ENCODE measurements around the gene HMGB4.

Gene HMGB4

GRCh38 chr1:33863779-33864178 is at the start of gene HMGB4:
TSS of gene HMGB4 (plus strand) at chr1:33864079. CDS start at chr1:33864192, 113 bp downstream.
- no peak for DNase-seq

DNA sequence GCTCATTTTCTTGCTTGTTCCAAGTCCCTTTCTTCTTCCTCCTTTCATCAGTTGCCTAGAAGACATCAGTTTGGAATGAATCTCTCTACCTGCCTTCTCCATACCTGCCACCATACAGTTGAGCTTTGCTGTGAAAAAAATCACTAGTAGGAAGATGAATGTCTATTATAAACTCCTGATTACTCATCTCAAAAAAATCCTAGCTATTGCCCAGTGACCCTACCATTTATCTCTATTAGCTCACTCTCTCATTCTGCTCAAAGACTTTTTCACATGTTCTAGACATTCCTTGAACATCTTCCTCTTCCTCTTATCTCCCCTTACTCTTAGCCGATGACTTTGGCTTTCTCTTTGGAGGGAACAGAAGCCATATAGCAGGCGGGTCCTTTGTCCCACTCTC is 49.7 kb upstream of the HMGB4 start:
- no peak for DNase-seq

GRCh38 chr1:33815061-33815460 is 48.8 kb upstream of the HMGB4 start:
- DNase-seq = no peak

GRCh38 chr1:33818071-33818470 is 45.8 kb upstream of the HMGB4 start:
- no peak for DNase-seq

DNA sequence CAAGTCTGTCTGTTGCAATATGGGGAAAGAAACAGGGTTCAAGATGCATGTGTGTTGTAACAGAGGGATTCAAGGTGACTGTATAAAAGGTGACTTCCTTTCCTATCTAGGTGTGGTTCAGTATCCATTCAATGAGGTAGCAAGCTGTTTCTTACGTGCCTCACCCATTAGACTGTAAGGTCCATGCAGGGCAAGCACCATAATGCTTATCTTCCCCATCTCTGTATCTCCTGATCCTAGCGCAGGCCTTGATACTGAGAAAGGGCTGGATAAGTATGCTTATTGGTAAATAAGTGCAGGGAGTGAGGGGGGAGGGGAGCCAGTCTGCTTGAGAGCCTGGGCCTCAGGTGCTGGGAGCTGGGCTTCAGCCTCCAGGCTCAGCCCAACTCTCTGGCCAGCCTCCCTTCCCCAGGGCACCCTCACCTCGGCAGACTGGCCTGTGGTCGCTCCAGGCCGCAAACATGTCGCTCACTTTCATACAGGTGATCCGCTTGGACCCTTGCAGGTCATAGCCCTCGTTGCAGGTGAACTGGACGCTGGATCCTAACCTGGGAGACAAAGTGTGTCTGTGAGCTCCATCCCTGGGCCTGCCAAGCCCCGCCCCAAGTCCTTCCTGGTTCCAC is 44.5 kb upstream of the HMGB4 start:
- no peak for DNase-seq

- DNase-seq = no peak
Measured at GRCh38 chr1:33819913-33820311, 44.0 kb upstream of the HMGB4 start.

GRCh38 chr1:33820804-33821203 is 43.1 kb upstream of the HMGB4 start:
- DNase-seq = no peak

DNA sequence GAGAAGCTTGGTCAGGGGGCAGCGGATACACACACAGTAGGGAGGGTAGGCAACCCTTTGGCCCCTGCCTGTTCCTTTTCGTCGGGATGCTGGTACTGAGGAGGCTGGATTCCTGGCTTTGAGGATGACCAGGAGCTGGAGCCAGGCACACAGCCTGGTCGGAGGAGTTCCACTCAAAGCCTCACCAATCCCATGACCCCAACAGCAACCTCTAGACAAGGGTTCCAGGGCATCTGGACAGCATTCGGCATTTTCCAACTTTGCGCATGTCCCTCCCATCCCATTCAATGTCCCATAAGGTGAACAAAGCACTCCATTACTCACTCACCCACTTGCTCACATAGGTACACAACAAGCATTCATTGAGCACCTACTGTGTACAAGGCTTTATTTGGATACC is 42.6 kb upstream of the HMGB4 start:
- no peak for DNase-seq

GRCh38 chr1:33822396-33822795 is 41.5 kb upstream of the HMGB4 start:
- DNase-seq = no peak

DNA sequence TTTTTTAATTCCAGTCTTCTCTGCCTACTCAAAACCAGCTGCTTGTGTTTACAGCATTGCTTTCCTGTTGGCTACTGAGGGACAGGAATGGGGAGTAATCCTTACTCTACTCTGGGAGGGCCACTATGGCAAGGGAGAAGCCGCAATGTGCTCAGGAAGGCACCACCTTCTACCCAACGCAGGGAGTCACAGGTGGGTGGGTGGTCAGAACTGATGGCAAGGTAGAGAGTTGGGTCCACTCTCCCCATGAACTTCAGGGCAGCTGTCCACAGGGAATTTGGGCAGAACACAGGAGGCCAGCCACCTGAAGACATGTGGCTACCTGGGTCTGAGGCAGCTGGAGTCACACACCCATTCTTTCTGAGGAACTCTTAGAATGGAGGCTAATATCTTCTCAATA is 40.5 kb upstream of the HMGB4 start:
- DNase-seq = no peak

- no peak for DNase-seq
Measured at GRCh38 chr1:33823830-33824229, 40.0 kb upstream of the HMGB4 start.

DNA sequence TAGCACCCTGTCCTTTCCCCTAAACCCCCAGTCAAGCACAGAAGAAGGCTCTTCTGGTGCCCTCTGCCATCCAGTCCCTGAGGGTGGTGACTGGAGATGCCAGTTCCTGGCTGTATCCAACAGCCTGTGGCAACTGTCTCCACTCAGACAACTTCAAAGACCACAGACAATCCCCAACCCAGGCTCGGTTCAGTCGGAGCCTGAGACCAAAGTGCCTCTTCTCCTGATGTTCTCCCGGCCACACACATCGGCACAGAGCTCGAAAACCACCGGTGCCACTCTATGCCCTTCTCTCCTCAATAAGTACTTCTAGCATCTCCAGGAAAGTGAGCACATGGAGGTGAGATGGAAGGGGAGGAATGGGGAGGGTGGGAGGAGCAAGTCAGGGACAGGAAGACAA is 39.6 kb upstream of the HMGB4 start:
- DNase-seq = no peak

GRCh38 chr1:33824971-33825370 is 38.9 kb upstream of the HMGB4 start:
- DNase-seq = no peak

DNA sequence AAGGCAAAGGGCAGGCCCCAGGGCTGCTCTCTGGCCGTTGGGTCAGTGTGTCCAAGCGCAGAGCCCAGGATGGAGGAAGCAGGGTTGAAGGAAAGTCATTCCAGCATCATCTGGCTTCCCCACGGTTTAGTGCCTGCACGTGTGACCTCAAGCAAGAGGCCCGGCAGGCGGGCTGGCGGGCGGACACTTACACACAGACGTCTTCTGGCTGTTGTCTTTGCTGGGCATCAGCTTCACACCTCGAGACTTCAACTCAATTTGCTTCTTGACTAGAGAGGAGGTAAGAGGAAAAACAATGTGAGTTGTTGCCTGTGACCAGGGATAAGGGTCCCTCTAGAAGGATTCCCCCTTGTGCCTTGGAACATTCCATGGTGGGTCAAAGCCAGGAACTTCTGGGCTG is 38.4 kb upstream of the HMGB4 start:
- no peak for DNase-seq

DNA sequence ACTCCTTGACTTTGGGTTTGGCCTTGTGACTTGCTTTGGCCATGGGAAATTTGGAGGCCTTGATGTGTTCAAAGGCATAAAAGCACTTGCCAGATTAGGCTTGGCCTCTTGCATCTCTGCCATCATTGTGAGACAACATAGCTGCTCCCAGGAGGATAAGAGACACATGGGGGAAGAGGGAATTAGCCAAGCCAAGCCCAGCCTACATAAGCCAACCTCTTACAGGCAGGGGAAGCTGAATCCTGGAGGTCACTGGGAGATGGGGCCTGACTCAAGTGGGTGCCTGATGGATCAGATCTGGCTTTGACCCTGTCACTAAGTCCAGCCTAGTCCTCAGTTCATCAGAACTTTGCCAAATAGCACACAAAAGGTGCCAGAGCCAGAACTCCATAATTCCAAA is 37.6 kb upstream of the HMGB4 start:
- no peak for DNase-seq

DNA sequence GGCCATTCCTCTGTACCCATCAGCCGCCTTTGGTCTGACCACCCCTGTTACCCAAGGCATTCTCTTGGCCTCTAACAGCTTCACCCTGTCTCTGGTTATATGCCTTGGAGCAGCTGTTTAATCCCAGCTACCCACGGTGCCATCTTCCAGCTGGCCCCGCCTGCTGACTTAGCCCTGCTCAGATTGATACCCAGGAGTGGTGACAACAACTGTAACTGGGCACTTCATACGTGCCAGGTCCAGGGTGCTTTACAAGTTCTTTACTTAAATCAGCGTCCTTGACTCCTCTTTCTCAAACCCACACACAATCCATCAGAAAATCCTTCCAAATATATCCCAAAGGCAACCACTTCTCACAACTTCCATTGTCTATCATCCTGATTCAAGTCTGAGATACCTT is 37.2 kb upstream of the HMGB4 start:
- no peak for DNase-seq

DNA sequence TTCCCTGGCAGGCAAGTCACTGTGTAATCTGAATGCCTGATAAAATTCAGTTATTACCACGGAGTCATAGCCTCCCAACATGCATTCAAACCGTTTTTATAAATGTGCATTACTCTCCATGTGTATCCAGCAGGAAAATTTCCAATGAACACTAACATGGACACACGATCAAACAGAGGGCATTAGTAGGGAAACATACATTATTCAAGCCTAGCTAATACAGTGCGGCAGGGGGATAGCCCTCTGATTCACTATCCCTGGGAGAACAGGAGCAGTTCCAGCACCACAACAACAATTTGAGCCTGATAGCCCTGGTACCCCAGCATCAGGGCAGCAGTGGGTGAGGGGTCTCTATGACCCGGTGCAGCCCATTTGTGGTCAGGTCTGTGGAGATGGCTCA is 35.8 kb upstream of the HMGB4 start:
- DNase-seq = no peak

DNA sequence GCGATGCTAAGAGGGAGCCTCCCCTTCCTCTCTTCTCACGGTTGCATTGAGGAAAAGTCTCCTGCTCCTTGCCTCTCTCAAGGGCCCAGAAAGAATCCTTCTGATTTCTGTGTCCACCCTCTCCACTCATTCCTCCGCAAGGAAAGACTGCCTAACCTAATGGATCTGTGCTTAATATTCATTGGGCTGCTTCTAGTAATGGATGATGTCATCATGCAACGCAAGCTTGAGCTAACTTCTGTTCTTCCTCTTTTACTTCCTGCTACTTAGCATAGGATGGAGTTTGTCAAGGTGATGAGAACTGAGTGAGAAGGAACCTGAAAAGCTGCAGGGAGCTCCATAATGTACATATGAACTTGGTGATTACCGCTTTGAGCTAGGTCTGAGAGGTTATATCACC is 35.2 kb upstream of the HMGB4 start:
- no peak for DNase-seq

GRCh38 chr1:33836911-33837310 is 27.0 kb upstream of the HMGB4 start:
- no peak for DNase-seq

DNA sequence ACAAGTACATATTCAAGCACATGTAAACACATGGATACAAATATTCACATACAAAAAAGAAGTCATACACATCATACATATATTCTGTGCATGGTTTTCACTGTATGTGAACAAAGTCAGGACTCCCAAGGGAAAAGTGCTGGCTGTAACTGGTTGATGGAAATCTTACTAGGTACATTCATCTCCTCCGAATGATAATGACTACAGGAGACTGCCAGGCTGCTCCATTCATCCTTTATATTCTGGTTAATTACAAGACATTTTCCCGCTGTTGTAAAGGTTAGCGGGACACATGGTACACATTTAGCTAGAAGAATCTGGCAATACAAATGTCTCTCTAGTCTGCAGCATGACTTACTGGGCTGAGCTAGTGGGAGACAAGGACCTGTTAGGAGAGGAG is 26.2 kb upstream of the HMGB4 start:
- no peak for DNase-seq

DNA sequence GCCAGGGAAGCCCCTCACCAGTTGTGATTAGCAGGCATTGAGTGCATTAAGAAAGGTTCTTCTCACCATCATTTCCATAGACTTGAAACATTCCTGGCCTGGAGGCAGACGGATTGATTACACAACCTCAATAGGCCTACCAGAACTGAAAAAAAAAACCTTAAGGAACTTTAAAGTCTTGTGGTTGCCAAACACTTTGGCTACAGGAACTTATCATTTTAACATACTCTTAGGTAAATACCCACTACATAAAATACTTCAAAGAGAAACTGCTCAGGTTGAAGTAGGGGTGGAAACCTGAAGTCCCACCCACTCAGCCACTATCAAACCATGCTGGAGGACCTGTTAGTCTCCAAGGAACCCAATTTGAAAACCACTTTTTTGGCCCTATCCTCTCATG is 22.4 kb upstream of the HMGB4 start:
- DNase-seq = no peak

DNA sequence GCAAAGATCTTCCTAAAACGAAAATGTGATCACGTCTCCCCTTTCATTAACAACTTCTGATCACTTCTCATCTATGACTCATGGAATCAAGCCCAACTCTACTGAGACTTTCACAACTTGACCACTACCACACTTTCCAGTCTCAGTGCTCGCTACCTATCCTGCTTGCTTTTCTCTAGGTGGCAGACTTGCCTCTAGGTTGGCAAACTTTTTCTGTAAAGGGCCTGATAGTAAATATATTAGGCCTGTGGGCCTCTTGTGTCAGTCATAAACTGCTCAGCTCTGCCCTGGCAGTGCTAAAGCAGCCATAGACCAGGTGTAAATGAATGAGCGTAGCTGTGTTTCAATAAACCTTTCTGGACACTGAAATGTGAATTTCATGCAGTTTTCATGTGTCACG is 21.5 kb upstream of the HMGB4 start:
- no peak for DNase-seq

GRCh38 chr1:33844166-33844565 is 19.7 kb upstream of the HMGB4 start:
- DNase-seq = no peak

DNA sequence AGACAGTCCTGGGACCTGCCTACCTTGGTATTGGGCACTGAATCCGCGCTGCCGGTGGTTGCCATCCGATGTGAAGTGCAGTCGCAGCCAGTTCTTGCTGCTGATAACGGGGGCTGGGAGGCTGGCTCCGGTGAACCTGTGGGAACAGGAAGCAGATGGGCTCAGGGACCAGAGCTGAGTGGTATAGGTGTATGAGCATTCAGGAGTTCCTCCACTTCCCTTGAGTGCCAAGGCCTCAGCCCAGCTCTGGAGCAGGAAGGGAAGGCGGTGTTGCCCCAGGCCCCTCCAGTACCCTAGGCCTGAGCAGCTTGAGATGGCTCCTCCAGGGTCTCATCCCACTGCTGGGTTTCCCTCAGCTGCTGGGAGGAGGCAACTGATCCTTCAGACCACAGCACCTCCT is 17.0 kb upstream of the HMGB4 start:
- DNase-seq = no peak

DNA sequence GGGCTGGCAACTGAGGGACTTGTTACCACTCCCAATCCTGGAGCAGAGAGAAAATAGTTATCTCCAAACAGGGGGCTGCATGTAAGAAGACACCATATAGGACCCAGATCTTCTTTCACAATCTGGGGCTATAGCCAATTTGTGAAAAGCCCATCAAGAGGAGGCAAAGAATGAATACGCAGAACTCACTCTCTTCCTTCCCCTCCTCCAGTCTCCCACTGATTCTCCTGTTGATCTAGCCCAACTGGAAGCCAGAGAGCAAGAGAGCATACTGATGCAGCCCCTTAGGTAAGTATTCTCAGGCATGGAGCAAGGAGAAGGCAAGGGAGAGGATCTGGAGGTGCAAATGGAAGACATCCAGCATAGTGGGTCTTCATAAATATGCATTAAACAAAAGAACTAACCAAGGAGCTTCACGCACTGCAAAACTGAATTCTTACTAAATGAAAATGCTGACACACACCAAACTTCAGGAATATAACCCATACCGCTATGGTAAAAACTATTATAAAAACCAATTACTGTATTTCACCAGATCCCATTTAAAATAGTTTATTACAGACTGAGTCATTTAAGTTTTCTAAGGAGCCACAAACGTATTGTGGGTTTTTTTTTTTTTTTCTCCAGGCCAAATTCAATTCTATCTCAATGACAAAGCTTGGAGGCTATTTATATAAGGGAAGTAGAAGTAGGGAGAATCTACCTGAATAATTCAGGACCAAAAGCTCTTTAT is 15.5 kb upstream of the HMGB4 start:
- DNase-seq = no peak
